OCI-LY7 (cell line): Measurements from ENCODE around the gene PRKN. TPM values are rescaled to one million over a fixed set of nuclear protein-coding genes. Genes with fewer than 3 reads are reported as not detected.

Experiments
- BruUV-seq: library from RNA; stranded (reverse); fragments of 400-500 nt; replicated peaks from 2 replicates; lab custom pipeline; 2021; lab: Mats Ljungman, UMichigan
- CTCF ChIA-PET: fragments of 300-600 bp; sonication (Branson Sonifier 250); formaldehyde crosslinking; loops from one replicate; lab custom pipeline; 2022; ENCODE audit warnings: antibody characterized with exemption; ENCODE audit not compliant: unreplicated experiment; lab: Charles Lee
- POLR2A ChIA-PET: fragments of 300-600 bp; sonication (Branson Sonifier 250); formaldehyde crosslinking; loops from one replicate; lab custom pipeline; 2022; ENCODE audit warnings: antibody characterized with exemption; lab: Charles Lee
- DNase-seq: peaks from one replicate; pipeline ENCODE4 v3.0.0-alpha.2; 2015; ENCODE audit warnings: low spot score
- H2AFZ ChIP-seq: fragments of 200-600 bp; sonication (generic), shearing (Covaris generic); 2 replicates; pipeline ENCODE4 v1.6.1; 2014; ENCODE audit warnings: mild to moderate bottlenecking, antibody characterized with exemption, low read length, moderate library complexity
- H3K27ac ChIP-seq: fragments of 200-600 bp; sonication (generic); 2 replicates; pipeline ENCODE4 v1.5.1; 2014; ENCODE audit warnings: mixed run types, low read depth, mild to moderate bottlenecking, moderate library complexity, low read length, inconsistent platforms; ENCODE audit not compliant: poor library complexity, severe bottlenecking
- H3K36me3 ChIP-seq: fragments of 200-600 bp; sonication (generic); 2 replicates; pipeline ENCODE4 v1.6.1; 2014; ENCODE audit warnings: mild to moderate bottlenecking, antibody characterized with exemption, low read length, moderate library complexity, mixed read lengths; ENCODE audit not compliant: insufficient read depth
- H3K4me1 ChIP-seq: fragments of 200-600 bp; sonication (generic); 2 replicates; pipeline ENCODE4 v1.5.1; 2014; ENCODE audit warnings: mild to moderate bottlenecking, low read length; ENCODE audit not compliant: insufficient read depth, poor library complexity, severe bottlenecking
- H3K4me2 ChIP-seq: fragments of 200-600 bp; sonication (generic); 2 replicates; pipeline ENCODE4 v1.6.1; 2014; ENCODE audit warnings: mild to moderate bottlenecking, low read length
- H3K4me3 ChIP-seq: fragments of 200-600 bp; sonication (generic); 2 replicates; pipeline ENCODE4 v1.5.1; 2014; ENCODE audit warnings: mild to moderate bottlenecking, low read depth, low read length; ENCODE audit not compliant: poor library complexity, severe bottlenecking
- H3K79me2 ChIP-seq: fragments of 200-600 bp; sonication (generic); 2 replicates; pipeline ENCODE4 v1.6.1; 2016; ENCODE audit warnings: low read depth, mild to moderate bottlenecking, low read length, moderate library complexity, mixed read lengths; ENCODE audit not compliant: insufficient read depth
- H3K9me2 ChIP-seq: fragments of 200-600 bp; sonication (generic); 2 replicates; pipeline ENCODE4 v1.6.1; 2016; ENCODE audit warnings: mild to moderate bottlenecking, low read length, mixed read lengths; ENCODE audit not compliant: insufficient read depth
- H3K9me3 ChIP-seq: fragments of 200-600 bp; sonication (generic); 2 replicates; pipeline ENCODE4 v1.6.1; 2014; ENCODE audit warnings: mild to moderate bottlenecking, mixed run types, low read length, mixed read lengths
- H4K20me1 ChIP-seq: fragments of 200-600 bp; sonication (generic); 2 replicates; pipeline ENCODE4 v1.6.1; 2014; ENCODE audit warnings: mild to moderate bottlenecking, antibody characterized with exemption, low read length, moderate library complexity, mixed read lengths; ENCODE audit not compliant: insufficient read depth
- EZH2phosphoT487 ChIP-seq: fragments of 200-600 bp; sonication (generic); IDR thresholded peaks from 2 replicates; pipeline ENCODE4 v1.6.1; 2018; ENCODE audit warnings: low read depth, borderline replicate concordance, mild to moderate bottlenecking, mixed run types, antibody characterized with exemption, low read length, moderate library complexity, mixed read lengths
- intact Hi-C: fragments of 100-400 bp; cut with micrococcal nuclease; formaldehyde crosslinking; loops from one replicate; pipeline ENCODE4 v1.10.0; 2022; ENCODE audit not compliant: unreplicated experiment
- total RNA-seq, 2 experiments: library from RNA; depleted of rRNA in 1 of 2; stranded (reverse); fragments of >200 nt in 1 of 2; shearing (Covaris generic) in 1 of 2; gene quantifications; 2 replicates each; pipeline ENCODE4 v1.2.3, GENCODE V29; 2014 to 2022
- TF ChIP-seq, protein P1 (sequence below): fragments of 200-600 bp; sonication (generic); conservative IDR thresholded peaks from 2 replicates; pipeline ENCODE4 v1.5.1; 2014; ENCODE audit warnings: mild to moderate bottlenecking, antibody characterized with exemption, low read length, moderate library complexity, mixed read lengths

The PRKN gene
- total RNA-seq, 2 experiments from 2014 or later: 1.3 to 2.0 TPM

DNA sequence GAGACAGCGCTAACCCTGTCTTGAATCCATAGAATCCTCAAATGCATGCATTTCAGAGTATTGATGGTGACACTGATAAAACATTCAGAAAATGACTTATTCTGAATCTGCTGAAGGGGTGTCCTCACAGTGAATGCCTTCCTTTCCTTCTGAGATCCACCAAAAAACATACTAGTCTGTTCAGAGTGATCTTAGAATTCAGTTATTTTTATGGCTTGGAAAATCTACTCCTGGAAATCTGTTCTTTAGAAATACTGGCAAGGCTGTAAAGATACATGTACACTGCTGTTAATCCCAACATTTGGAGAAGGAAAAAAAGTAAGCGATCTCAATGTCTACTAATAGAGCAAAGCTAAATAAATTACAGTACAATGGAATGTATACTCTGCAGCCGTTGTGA is 781.1 kb downstream of the PRKN start:
- Histone ChIP-seq H3K9me2 (no peaks in the 10 kb centered on the region), H2AFZ (no peak overlapping the region), H3K9me3 (no peaks in the 10 kb centered on the region), H3K4me2 (no peak overlapping the region), H3K36me3 (no peaks in the 10 kb centered on the region), H3K4me3 (no peak overlapping the region), H3K4me1 (no peaks in the 10 kb centered on the region), H3K27ac (no peak overlapping the region), H3K79me2 (no peaks in the 10 kb centered on the region), H4K20me1 (no peaks in the 10 kb centered on the region)
- DNase-seq: no peak
- ChIA-PET POLR2A (no interaction called here), CTCF (no interaction called here)
- TF ChIP-seq, protein P1, sequence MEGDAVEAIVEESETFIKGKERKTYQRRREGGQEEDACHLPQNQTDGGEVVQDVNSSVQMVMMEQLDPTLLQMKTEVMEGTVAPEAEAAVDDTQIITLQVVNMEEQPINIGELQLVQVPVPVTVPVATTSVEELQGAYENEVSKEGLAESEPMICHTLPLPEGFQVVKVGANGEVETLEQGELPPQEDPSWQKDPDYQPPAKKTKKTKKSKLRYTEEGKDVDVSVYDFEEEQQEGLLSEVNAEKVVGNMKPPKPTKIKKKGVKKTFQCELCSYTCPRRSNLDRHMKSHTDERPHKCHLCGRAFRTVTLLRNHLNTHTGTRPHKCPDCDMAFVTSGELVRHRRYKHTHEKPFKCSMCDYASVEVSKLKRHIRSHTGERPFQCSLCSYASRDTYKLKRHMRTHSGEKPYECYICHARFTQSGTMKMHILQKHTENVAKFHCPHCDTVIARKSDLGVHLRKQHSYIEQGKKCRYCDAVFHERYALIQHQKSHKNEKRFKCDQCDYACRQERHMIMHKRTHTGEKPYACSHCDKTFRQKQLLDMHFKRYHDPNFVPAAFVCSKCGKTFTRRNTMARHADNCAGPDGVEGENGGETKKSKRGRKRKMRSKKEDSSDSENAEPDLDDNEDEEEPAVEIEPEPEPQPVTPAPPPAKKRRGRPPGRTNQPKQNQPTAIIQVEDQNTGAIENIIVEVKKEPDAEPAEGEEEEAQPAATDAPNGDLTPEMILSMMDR: no peak
- no peak for TF ChIP-seq EZH2phosphoT487
- intact Hi-C loops: no loop called here
- BruUV-seq: no TSS peak

DNA sequence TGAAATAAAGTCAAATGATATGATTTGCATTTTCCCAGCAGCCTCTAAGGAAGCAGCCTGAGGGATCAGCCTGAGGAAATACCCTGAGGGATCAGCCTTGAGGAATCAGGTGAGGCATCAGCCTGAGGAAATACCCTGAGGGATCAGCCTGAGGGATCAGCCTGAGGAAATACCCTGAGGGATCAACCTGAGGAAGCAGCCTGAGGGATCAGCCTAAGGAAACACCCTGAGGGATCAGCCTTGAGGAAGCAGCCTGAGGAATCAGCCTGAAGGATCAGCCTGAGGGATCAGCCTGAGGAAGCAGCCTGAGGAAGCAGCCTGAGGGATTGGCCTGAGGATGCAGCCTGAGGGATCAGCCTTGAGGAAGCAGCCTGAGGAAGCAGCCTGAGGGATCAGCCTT is 784.0 kb downstream of the PRKN start:
- H3K9me3 ChIP-seq: no peaks in the 10 kb centered on the region
- DNase-seq: no peak
- POLR2A ChIA-PET: interaction anchor here (1.1 kb wide), 1 partner anchor 64 kb away, joined by 3 read pairs; no protein-coding TSS in a partner anchor
- CTCF ChIA-PET: no interaction called here
- H3K4me3 ChIP-seq: no peak overlapping the region
- no peaks in the 10 kb centered on the region for H3K36me3 ChIP-seq
- no peak overlapping the region for H3K4me2 ChIP-seq
- no peak overlapping the region for H3K27ac ChIP-seq
- H3K79me2 ChIP-seq: no peaks in the 10 kb centered on the region
- no peak for TF ChIP-seq EZH2phosphoT487
- TF ChIP-seq, protein P1: no peak
- H2AFZ ChIP-seq: no peak overlapping the region
- no peaks in the 10 kb centered on the region for H3K9me2 ChIP-seq
- no TSS peak for BruUV-seq
- H4K20me1 ChIP-seq: no peaks in the 10 kb centered on the region
- no peaks in the 10 kb centered on the region for H3K4me1 ChIP-seq
- intact Hi-C loops: no loop called here

DNA sequence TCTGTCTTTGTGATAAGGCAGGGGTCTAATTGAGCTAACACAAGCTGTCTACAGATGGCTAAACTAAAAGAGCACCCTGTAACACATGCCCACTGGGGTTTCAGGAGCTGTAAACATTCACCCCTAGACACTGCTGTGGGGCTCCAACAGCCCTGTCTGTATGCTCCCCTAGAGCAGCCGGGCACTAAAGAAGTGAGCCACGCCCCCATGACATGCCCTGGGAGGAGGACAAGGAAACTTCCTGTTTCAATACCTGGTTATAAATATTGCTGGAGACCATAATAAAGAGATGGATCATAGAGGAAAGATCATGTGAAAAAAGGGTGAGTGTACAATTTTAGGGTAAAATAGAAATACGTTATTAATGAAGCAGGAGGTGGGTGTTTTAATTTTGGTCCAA is 786.0 kb downstream of the PRKN start:
- no peak for DNase-seq
- no peaks in the 10 kb centered on the region for H3K9me2 ChIP-seq
- CTCF ChIA-PET: no interaction called here
- H3K36me3 ChIP-seq: no peaks in the 10 kb centered on the region
- H3K4me2 ChIP-seq: no peak overlapping the region
- no peaks in the 10 kb centered on the region for H3K4me1 ChIP-seq
- no peaks in the 10 kb centered on the region for H3K9me3 ChIP-seq
- intact Hi-C loops: no loop called here
- POLR2A ChIA-PET: no interaction called here
- no peak for TF ChIP-seq EZH2phosphoT487
- TF ChIP-seq, protein P1: no peak
- H3K4me3 ChIP-seq: no peak overlapping the region
- BruUV-seq: no TSS peak
- H4K20me1 ChIP-seq: no peaks in the 10 kb centered on the region
- no peak overlapping the region for H3K27ac ChIP-seq
- H2AFZ ChIP-seq: no peak overlapping the region
- no peaks in the 10 kb centered on the region for H3K79me2 ChIP-seq
